Natural killer cell treated with Interleukin-12 subunit alpha and Interleukin-12 subunit beta and Interleukin-15 and Interleukin-18, amount 100 ng/mL, for 72 hours (primary cell): ENCODE results near the gene CCM2. TPM values are rescaled to one million over a fixed set of nuclear protein-coding genes. Genes with fewer than 3 reads are reported as not detected.
"Not testable (repeated sequence)": the region's sequence is repeated elsewhere in the genome, so short reads cannot be mapped to it uniquely, and the experiment has no call there.

Source experiments
- ATAC-seq, 2 donors: fragments of 150-1000 bp; cut with Tn5 transposase in 1 of 2; sonication (Bioruptor Pico), chemical (Tn5 transposase) in 1 of 2; 2 replicates each; pipeline ENCODE4 v1.10.0; 2021
- DNase-seq: peaks from one replicate; pipeline ENCODE4 v3.0.0; 2022; ENCODE audit warnings: low spot score
- H3K27ac Mint-ChIP-seq, 2 donors: 1 replicate in 1 of 2; 2 replicates in 1 of 2; pipeline ENCODE4 v1.8.0; 2022; ENCODE audit warnings: mixed read lengths in 2 of 2, mild to moderate bottlenecking in 1 of 2, moderate library complexity in 1 of 2
- H3K27me3 Mint-ChIP-seq, 2 donors: 1 replicate in 1 of 2; 2 replicates in 1 of 2; pipeline ENCODE4 v1.8.0; 2022; ENCODE audit warnings: mixed read lengths in 2 of 2
- H3K36me3 Mint-ChIP-seq: one replicate; pipeline ENCODE4 v1.8.0; 2022; ENCODE audit warnings: mixed read lengths
- H3K4me1 Mint-ChIP-seq, 2 donors: 1 replicate in 1 of 2; 2 replicates in 1 of 2; pipeline ENCODE4 v1.8.0; 2022; ENCODE audit warnings: low read depth in 2 of 2, mixed read lengths in 2 of 2, mild to moderate bottlenecking in 1 of 2
- H3K4me3 Mint-ChIP-seq: one replicate; pipeline ENCODE4 v1.8.0; 2022; ENCODE audit warnings: mixed read lengths
- H3K9me3 Mint-ChIP-seq: 2 replicates; pipeline ENCODE4 v1.8.0; 2022; ENCODE audit warnings: mixed read lengths
- total RNA-seq, 2 donors: library from RNA; stranded (reverse); gene quantifications; one replicate each; pipeline ENCODE4 v1.2.3, GENCODE V29; 2022

The CCM2 gene
- total RNA-seq, 2 donors from 2014 or later, result 59.2 to 68.4 TPM

DNA sequence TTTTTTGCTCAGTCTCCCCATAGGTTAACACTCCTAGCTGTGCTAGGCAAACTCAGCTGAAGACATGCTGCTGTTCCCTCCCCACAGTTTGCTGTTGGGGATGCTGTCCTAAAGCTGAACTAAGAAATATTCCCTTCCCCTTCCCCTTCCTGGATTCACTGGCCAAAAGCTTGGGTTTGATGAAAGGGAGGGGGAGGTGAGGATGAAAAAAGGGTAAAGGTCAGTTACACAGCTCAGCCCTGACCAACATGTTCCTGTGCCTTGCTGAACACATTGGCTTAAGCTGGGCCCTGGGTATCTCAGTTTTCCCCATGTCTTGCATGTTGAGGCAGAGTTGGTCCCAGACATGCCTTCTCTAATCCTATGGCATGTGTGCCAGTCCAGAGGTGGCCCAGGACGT is 15.3 kb downstream of the CCM2 start:
- Mint-ChIP-seq H3K9me3 (no peaks in the 10 kb centered on the region), H3K4me3 (no peak overlapping the region), H3K27me3 (no peaks in the 10 kb centered on the region), H3K27ac (peak overlapping the region in 1 of 2 donors; percentile 28), H3K4me1 (peaks cover 19 to 21% of the 10 kb centered on the region in 2 donors), H3K36me3 (peaks cover 12% of the 10 kb centered on the region)
- ATAC-seq, result no peak
- no peak for DNase-seq

- no peak for DNase-seq
- Mint-ChIP-seq H3K27me3 (no peaks in the 10 kb centered on the region), H3K27ac (peak overlapping the region in 1 of 2 donors; percentile 38), H3K4me3 (no peak overlapping the region), H3K4me1 (peaks cover 31 to 32% of the 10 kb centered on the region in 2 donors), H3K36me3 (peaks cover 12% of the 10 kb centered on the region), H3K9me3 (no peaks in the 10 kb centered on the region)
- no peak for ATAC-seq
Observed at GRCh38 chr7:45017253-45017652, 17.3 kb downstream of the CCM2 start.

GRCh38 chr7:45020915-45021314 is 20.9 kb downstream of the CCM2 start:
- DNase-seq (no peak), ATAC-seq (no peak)
- Mint-ChIP-seq H3K4me1 (peaks cover 27 to 38% of the 10 kb centered on the region in 2 donors), H3K27me3 (no peaks in the 10 kb centered on the region), H3K27ac (no peak overlapping the region), H3K9me3 (no peaks in the 10 kb centered on the region), H3K4me3 (no peak overlapping the region), H3K36me3 (no peaks in the 10 kb centered on the region)

DNA sequence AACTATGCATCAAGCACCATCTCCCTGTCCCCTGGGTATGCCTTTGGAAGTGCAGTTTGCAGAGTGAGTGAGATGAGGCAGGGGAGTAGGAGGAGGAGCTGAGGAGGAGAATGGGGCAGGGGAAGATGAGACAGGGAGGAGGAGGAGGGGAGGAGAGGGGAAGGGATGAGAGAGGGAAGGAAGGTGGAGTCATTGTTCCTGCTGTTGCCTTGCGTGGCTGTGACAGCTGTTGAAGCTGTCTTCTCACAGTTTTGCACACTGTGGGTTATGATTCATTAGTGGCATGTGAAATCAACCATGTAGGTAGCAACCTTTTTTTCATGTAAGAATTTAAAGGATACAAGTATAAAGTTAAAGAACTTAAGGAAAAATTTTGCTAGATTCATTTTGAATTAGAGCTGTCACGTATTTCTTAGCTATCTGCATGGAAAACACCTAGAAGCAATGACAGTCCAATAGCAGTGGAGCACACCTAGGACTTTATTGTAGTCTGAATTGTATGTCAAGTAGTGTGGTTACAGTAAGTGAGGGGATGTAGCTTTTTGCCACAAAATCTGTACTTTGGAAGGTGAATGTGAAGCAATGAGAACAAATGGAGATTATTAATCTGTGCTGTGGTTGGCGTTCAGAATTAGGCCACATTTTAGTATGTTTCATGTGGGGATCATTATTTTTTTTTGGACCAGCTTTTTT is 21.7 kb downstream of the CCM2 start:
- no peaks in the 10 kb centered on the region for H3K27me3 Mint-ChIP-seq
- no peaks in the 10 kb centered on the region for H3K36me3 Mint-ChIP-seq
- peaks cover 32 to 40% of the 10 kb centered on the region in 2 donors for H3K4me1 Mint-ChIP-seq
- no peaks in the 10 kb centered on the region for H3K9me3 Mint-ChIP-seq
- peak; percentile 89 to 92 for ATAC-seq
- H3K27ac Mint-ChIP-seq, result peak overlapping the region; percentile 56 to 76
- no peak for DNase-seq
- peak overlapping the region; percentile 51 for H3K4me3 Mint-ChIP-seq

DNA sequence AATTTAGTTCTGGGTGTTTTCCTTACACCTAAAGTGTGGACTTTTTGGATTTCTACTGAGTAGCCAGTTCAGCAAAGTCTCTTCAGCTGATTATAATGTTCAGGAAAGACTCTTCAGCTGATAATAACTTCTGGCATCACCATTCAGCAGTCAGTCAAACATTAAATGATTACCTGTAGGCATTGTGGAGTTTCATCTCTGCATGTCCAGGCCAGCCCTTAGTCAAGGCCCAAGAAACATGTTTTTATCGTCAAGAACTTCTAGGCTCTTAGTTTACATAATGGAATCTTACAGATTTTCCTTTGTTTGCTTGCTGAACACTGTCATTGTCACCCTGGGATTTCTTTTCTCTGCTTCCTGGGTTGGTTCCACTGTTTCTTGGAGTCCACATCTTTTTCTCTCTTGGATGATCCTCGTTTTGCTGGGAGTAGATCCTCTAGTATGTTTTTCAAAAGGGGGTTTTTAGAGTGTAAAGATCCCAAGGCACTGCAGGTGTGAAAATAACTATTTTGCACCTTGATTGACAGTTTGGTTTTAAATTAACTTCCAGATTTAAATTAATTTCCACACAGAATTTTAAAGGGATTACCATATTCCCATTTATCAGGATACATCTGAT is 24.2 kb downstream of the CCM2 start:
- ATAC-seq, result no peak
- Mint-ChIP-seq H3K27me3 (no peaks in the 10 kb centered on the region), H3K36me3 (no peaks in the 10 kb centered on the region), H3K4me3 (no peak overlapping the region), H3K4me1 (peaks cover 55 to 59% of the 10 kb centered on the region in 2 donors), H3K9me3 (no peaks in the 10 kb centered on the region), H3K27ac (peak overlapping the region in 1 of 2 donors; percentile 47)
- no peak for DNase-seq

DNA sequence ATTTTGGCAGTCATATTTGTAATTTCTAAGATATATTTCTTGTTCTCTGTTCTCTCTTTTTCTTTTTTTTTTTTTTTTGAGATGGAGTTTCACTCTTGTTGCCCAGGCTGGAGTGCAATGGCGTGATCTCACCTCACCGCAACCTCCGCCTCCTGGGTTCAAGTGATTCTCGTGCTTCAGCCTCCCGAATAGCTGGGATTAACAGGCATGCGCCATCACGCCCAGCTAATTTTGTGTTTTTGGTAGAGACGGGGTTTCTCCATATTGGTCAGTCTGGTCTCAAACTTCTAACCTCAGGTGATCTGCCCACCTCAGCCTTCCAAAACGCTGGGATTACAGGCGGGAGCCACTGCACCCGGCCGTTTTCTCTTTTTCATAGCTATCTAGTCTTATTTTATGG is 25.5 kb downstream of the CCM2 start:
- H3K9me3 Mint-ChIP-seq, H3K36me3 Mint-ChIP-seq, H3K27me3 Mint-ChIP-seq, DNase-seq, ATAC-seq: not testable (repeated sequence)
- Mint-ChIP-seq H3K27ac (peak overlapping the region; percentile 47 to 58), H3K4me1 (peaks cover 64 to 68% of the 10 kb centered on the region in 2 donors), H3K4me3 (peak overlapping the region; percentile 76)

GRCh38 chr7:45026013-45026412 is 26.0 kb downstream of the CCM2 start:
- H3K36me3 Mint-ChIP-seq, result no peaks in the 10 kb centered on the region
- peak overlapping the region; percentile 47 to 58 for H3K27ac Mint-ChIP-seq
- H3K9me3 Mint-ChIP-seq, result no peaks in the 10 kb centered on the region
- H3K4me1 Mint-ChIP-seq, result peaks cover 60 to 65% of the 10 kb centered on the region in 2 donors
- DNase-seq (no peak), ATAC-seq (peak in 1 of 2 donors; percentile 32)
- H3K4me3 Mint-ChIP-seq, result peak overlapping the region; percentile 76
- H3K27me3 Mint-ChIP-seq, result no peaks in the 10 kb centered on the region

DNA sequence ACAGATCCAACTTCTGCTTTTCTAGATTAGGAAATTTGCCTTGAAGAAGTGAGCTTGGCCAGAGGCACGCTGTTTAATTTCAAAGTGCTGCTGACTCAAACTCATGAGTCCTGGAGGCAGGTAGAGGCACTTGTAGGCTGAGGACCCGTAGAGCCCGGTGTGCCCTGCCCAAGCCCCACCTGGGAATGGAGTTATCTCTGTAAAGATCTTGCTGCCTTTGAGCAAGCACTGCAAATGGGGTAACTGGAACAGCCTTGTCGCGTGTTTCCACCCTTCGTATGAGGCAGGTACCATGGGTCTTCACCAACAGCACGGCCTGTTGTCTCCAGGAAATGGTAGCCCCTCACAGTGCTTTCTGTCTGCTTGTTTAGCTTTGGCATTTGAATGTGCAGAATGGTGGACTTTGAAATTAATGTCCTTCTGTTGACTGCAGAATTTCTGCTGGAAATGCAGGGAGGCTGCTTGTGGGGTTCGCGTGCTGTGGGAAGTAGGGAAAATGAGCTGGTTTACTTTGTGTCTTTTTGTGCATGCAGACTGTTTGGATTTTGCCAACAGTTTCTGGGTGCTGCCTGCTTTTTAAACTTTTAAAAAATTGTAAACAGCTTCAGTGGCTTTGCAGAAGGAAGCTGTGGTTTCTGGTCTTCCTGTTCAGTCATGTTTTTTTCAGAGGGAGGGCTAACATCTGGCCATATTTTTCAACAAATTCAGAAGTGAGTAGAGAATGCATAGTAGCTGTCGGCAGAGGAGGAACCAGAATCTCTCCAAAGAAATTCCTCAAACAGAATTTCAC is 27.2 kb downstream of the CCM2 start:
- H3K27ac Mint-ChIP-seq, result peak overlapping the region; percentile 71 to 88
- H3K4me3 Mint-ChIP-seq, result peak overlapping the region; percentile 78
- H3K27me3 Mint-ChIP-seq, result no peaks in the 10 kb centered on the region
- no peaks in the 10 kb centered on the region for H3K36me3 Mint-ChIP-seq
- DNase-seq, result peak; percentile 73
- H3K9me3 Mint-ChIP-seq, result no peaks in the 10 kb centered on the region
- peaks cover 57 to 58% of the 10 kb centered on the region in 2 donors for H3K4me1 Mint-ChIP-seq
- ATAC-seq, result peak; percentile 63 to 75

- H3K27ac Mint-ChIP-seq, result peak overlapping the region; percentile 71 to 88
- no peaks in the 10 kb centered on the region for H3K27me3 Mint-ChIP-seq
- no peaks in the 10 kb centered on the region for H3K36me3 Mint-ChIP-seq
- peak overlapping the region; percentile 78 for H3K4me3 Mint-ChIP-seq
- peaks cover 61% of the 10 kb centered on the region in 2 donors for H3K4me1 Mint-ChIP-seq
- ATAC-seq, result peak; percentile 29 to 37
- H3K9me3 Mint-ChIP-seq, result no peaks in the 10 kb centered on the region
- DNase-seq, result no peak
Observed at GRCh38 chr7:45027774-45028114, 27.7 kb downstream of the CCM2 start.

DNA sequence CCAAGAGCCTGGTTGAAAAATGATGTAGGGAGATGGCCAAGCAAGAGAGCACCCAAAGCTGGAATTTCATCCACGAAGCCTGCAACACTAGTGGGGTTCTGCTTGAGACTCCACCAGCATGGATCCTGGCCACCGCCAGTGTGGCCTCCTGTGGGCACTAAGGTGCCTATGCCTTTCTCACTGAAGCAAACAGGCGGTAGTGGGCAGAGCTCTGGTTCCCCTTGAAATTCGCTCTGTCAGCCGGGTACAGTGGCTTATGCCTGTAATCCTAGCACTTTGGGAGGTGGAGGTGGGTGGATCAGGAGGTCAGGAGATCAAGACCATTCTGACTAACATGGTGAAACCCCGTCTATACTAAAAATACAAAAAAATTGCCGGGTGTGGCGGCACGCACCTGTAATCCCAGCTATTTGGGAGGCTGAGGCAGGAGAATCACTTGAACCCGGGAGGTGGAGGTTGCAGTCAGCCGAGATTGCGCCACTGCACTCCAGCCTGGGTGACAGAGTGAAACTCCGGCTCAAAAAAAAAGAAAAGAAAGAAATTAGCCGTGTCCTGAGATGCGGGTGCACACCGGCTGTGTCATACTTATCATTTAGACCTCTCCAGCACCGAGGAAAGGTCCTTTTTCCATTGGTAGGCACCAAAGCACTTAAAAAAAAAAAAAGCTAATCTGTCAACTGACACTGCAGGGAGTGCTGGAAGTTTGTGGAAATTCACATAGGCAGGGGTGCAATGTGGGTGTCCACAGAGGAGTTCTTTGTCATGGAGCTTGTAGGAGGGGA is 28.3 kb downstream of the CCM2 start:
- peak overlapping the region; percentile 78 for H3K4me3 Mint-ChIP-seq
- peak overlapping the region; percentile 71 to 88 for H3K27ac Mint-ChIP-seq
- no peaks in the 10 kb centered on the region for H3K27me3 Mint-ChIP-seq
- ATAC-seq (peak; percentile 29 to 37), DNase-seq (no peak)
- H3K4me1 Mint-ChIP-seq, result peaks cover 65 to 67% of the 10 kb centered on the region in 2 donors
- no peaks in the 10 kb centered on the region for H3K36me3 Mint-ChIP-seq
- H3K9me3 Mint-ChIP-seq, result no peaks in the 10 kb centered on the region

GRCh38 chr7:45028920-45029344 is 28.9 kb downstream of the CCM2 start:
- no peaks in the 10 kb centered on the region for H3K27me3 Mint-ChIP-seq
- H3K4me3 Mint-ChIP-seq, result peak overlapping the region; percentile 78
- ATAC-seq (peak in 1 of 2 donors; percentile 51), DNase-seq (no peak)
- H3K36me3 Mint-ChIP-seq, result no peaks in the 10 kb centered on the region
- peak overlapping the region; percentile 71 to 88 for H3K27ac Mint-ChIP-seq
- H3K4me1 Mint-ChIP-seq, result peaks cover 66 to 73% of the 10 kb centered on the region in 2 donors
- no peaks in the 10 kb centered on the region for H3K9me3 Mint-ChIP-seq

DNA sequence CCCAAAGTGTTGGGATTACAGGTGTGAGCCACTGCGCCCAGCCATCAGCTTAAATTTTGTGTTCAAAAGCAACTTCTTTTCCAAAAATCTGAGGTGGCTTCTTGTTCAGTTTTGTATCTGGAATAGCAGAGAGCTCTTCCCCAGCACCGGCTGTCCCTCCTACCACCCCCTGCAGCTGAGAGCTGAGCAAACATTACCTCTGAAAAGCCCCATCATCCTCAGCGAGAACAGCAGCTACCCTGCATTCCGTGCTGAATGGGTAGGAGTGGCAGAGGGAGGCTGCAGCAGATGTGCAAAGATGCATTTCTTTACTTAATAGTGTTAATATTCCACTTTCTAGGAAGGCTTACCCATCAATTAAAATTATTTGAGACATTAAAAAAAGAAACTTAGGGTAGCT is 31.8 kb downstream of the CCM2 start:
- Mint-ChIP-seq H3K4me3 (no peak overlapping the region), H3K27me3 (no peaks in the 10 kb centered on the region), H3K27ac (peak overlapping the region; percentile 60 to 76), H3K36me3 (no peaks in the 10 kb centered on the region), H3K4me1 (peaks cover 60 to 72% of the 10 kb centered on the region in 2 donors), H3K9me3 (no peaks in the 10 kb centered on the region)
- DNase-seq, result no peak
- ATAC-seq, result no peak

DNA sequence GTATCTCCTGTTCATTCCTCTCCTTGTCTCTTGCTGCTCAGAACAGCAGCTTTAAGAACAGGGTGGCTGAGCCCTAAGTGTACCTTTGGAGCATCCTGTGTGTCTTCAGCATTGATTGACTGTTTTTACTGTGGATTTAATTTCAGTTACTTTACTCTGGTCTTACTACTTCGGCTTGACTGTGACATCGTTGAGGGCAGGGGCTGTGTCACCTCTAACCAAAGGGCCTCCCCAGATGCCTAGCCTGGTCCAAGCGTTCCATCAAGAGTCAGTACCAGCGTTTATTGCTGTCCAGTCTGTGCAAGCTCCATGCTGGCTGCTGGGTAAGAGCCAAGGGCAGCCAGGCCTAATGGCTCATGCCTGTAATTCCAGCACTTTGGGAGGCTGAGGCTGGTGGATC is 32.4 kb downstream of the CCM2 start:
- H3K27ac Mint-ChIP-seq, result peak overlapping the region; percentile 60 to 76
- peak overlapping the region; percentile 6 for H3K4me3 Mint-ChIP-seq
- ATAC-seq (no peak), DNase-seq (no peak)
- H3K27me3 Mint-ChIP-seq, result no peaks in the 10 kb centered on the region
- H3K36me3 Mint-ChIP-seq, result no peaks in the 10 kb centered on the region
- no peaks in the 10 kb centered on the region for H3K9me3 Mint-ChIP-seq
- peaks cover 58 to 69% of the 10 kb centered on the region in 2 donors for H3K4me1 Mint-ChIP-seq
